Endometrial microvascular endothelial cells (primary cell): Measurements from ENCODE around the gene NTM. TPM values are rescaled to one million over a fixed set of nuclear protein-coding genes. Genes with fewer than 3 reads are reported as not detected.

Experiments
- in situ Hi-C: cut with HindIII; loops from 2 replicates; pipeline ENCODE4 v1.10.0; 2017; ENCODE audit warnings: low sequenced_read_pairs, low pct_unique_long_range_greater_than_20kb; ENCODE audit errors: inconsistent ontology term
- total RNA-seq: library from RNA; depleted of rRNA; stranded (reverse); fragments of >200 nt; gene quantifications from one replicate; pipeline ENCODE4 v1.2.3, GENCODE V29; 2015; ENCODE audit errors: inconsistent ontology term

The NTM gene
- total RNA-seq, 1 donor from 2014 or later = 4.3 TPM

- in situ Hi-C loops = no loop called here
Measured at GRCh38 chr11:132087148-132087547, 716.7 kb downstream of the NTM start.

DNA sequence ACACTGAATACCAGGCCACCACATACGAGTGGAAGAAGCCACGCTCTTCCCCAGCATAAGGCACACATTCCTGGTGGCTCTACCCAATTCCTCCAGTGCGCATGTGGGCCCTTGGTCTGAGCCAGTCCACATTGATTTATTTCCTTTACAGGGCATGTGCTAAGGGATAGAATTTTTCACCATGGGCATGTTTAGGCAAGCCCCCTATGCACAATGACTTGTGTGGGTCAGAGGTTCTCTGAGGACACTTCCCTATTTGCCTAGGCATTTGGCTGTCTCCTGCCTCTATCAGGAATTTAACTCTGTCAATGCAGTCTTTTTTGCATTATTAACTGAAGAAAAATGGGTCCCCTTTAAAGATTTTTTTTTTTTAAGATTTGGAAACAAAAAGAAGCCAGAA is 718.1 kb downstream of the NTM start:
- in situ Hi-C loops = no loop called here

DNA sequence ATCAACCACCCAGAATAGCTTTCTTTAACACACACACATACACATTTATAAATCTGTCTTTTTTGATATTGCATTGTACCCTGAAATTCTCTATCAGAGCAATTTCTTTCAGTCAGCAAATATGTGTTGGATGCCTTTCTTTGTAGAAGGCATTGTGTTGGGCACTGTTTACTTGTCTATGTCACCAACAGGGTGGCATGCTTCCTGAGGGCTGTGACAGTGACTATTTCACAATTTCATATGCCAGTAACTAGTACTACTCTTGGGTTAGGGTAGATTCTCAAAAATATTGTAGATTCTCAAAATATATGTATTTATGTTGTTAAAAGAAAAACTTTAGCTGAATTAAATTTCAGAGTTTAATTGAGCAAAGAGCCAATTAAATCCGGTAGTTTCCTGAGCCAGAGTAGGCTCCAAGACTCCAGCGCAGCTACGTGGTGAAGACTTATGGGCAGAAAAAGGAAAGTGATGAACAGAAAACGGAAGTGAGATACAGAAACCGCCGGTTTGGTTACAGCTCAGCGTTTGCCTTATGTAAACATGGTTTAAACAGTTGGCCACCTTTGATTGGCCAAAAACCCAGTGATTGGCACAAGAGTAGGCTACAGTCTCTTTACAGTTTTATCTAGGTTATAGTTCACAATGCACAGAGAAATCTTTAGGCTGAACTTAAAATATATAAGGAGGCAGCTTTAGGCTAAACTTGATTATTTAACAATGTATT is 723.3 kb downstream of the NTM start:
- in situ Hi-C loops = no loop called here

DNA sequence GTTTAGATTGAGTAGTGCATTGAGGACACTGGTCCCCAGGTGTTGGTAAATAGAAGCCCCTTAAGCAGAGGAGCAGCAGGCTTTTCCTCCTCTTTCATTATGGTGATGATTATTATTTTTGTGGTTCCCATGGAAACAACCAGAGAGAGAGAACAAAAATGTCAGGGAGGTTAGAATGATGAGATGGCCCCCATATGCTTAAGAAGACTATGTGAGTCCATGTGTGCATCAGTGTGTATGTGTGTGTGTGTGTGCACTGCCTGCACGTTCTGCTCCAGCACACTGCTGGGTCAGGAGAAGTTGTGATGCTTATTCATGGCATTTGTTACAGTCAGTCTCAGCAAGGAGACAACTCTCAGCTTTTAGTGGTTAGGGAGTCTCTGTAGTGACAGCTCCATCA is 724.2 kb downstream of the NTM start:
- in situ Hi-C loops = no loop called here

- in situ Hi-C loops = no loop called here
Measured at GRCh38 chr11:132095230-132096131, 725.1 kb downstream of the NTM start.

DNA sequence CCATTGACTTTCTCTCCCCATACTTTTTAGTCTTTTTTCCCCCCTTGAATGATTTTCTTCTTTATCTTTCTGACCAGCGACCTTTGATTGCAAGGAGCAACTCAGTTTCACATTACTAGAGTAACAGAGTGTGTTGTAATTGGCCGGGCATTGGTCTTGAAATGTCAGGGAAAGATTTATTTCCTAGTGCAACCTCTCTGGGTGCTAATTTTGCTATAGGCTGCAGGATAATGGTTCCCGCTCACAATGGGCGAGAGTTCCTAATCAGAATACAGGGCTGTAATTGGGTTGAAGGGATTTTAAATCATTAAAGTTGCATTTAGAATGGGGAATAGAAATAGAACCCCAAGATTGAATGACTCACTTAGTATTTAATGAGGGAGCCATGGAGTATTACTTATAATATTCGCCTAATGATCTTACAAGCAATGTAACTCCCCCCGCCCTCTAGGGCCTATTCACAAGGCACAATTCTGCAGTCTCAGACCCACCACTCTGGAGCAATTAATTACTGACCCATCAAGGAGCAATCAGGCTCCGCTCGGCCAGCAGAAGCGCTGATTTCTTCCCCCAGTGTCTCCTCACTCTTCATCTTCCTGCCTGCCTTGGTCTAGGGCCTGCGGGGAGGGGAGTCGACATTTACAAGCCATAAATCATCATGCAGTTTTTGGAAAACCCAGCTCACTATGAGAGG is 725.9 kb downstream of the NTM start:
- in situ Hi-C loops = no loop called here

- in situ Hi-C loops = loop anchor here (25.0 kb wide), 1 partner anchor 237 kb away; no protein-coding TSS in a partner anchor
Measured at GRCh38 chr11:132099692-132100091, 729.3 kb downstream of the NTM start.

DNA sequence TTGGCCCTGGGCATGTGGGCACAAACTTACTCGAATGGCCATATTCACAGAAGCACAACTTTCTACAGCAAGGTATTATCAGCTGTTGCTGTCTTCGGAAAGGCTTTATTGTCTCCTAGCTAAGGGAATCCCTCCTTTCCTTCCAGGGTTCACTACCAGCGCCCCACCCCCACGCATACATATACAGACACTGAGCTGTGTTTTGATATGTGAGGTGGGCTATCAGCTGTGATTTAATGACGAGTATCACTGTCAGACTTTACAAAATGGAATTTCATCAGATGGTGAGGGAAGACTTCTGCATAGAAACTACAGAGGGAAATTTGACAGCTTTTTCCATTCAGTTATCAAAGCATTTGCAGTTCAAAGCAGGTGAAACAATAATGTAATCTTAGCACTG is 730.2 kb downstream of the NTM start:
- in situ Hi-C loops = loop anchor here (25.0 kb wide), 1 partner anchor 238 kb away; no protein-coding TSS in a partner anchor

DNA sequence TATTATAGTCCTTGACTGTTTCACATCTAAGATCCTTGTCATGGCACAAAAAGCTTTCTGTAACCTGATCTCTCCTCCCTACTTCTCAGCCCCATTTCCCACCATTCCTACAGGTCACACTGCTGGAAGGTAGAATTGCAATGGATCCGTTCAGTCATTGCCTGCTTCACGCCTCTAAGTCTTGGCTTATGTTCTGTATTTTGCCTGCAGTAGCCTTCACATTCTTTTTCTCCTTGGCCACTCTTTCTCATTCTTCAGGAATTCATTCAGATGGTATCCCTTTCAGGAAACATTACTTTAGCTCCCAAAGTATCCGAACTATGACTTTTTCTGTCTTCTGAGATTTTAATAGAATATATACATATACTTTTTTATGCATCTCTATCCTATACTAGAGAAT is 731.5 kb downstream of the NTM start:
- in situ Hi-C loops = loop anchor here (25.0 kb wide), 1 partner anchor 240 kb away; no protein-coding TSS in a partner anchor

GRCh38 chr11:132103021-132103420 is 732.6 kb downstream of the NTM start:
- in situ Hi-C loops = loop anchor here (25.0 kb wide), 1 partner anchor 241 kb away; no protein-coding TSS in a partner anchor

GRCh38 chr11:132106096-132106982 is 735.9 kb downstream of the NTM start:
- in situ Hi-C loops = loop anchor here (25.0 kb wide), 1 partner anchor 244 kb away; no protein-coding TSS in a partner anchor

- in situ Hi-C loops = loop anchor here (25.0 kb wide), 1 partner anchor 249 kb away; no protein-coding TSS in a partner anchor
Measured at GRCh38 chr11:132111316-132111715, 740.9 kb downstream of the NTM start.

DNA sequence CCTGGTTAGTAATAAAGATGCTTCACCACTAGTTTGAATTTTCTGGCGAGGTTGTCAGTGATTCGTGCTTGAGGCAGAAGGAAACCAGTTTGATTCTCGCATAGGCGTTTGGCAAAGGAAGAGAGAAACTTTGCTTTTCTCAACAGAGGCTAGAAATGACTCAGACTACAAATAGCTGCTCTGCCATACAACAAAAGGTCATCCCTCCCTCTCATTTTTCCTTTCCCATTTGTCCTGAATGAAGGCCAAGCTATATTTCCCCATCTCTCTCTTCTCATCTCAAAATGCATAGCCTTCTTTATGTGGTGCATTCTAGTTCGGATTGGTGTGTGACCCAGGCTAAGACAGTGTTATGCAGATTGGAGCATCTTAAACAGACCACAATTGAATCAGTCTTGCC is 741.4 kb downstream of the NTM start:
- in situ Hi-C loops = loop anchor here (25.0 kb wide), 1 partner anchor 250 kb away; no protein-coding TSS in a partner anchor

DNA sequence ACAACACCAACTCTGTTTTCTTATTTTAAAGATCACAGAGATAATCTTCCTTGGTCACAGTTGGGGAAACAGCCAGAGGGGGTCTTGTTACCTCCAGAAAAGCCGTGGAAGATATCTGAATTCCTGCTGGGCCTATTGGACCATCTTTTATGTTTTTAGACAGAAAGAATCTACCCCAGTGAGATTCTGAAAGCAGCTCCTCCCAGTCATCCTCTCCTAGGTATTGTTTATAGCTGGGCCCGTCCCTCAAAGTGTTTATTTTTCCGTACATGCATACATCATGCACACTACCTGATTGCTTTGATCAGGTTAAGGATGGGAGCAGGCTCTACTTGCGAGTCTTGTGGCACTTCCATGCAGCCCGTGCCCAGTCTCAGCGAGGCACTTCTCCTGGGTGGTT is 742.4 kb downstream of the NTM start:
- in situ Hi-C loops = loop anchor here (25.0 kb wide), 1 partner anchor 251 kb away; no protein-coding TSS in a partner anchor

GRCh38 chr11:132114185-132114584 is 743.8 kb downstream of the NTM start:
- in situ Hi-C loops = loop anchor here (25.0 kb wide), 1 partner anchor 252 kb away; no protein-coding TSS in a partner anchor

- in situ Hi-C loops = loop anchor here (25.0 kb wide), 1 partner anchor 252 kb away; no protein-coding TSS in a partner anchor
Measured at GRCh38 chr11:132114743-132115142, 744.3 kb downstream of the NTM start.

DNA sequence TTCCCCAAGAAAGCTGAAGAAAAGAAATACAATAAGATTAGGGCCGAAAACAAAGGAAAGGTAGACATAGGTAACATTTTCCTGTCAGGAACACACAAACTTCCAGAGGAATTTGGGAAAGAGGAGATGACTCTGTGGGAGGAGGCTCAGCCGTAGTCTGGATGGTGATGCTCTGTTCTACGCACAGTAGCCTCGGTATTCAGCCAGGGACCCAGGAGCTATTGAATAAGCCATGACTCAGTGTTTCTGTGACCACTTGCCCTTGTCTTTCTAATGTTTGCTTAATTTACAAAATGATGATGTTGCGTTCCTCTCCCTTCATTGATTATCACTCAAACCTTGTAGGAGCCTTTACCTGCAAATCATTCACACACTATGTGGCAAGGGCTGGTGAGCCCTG is 745.0 kb downstream of the NTM start:
- in situ Hi-C loops = loop anchor here (25.0 kb wide), 1 partner anchor 253 kb away; no protein-coding TSS in a partner anchor

GRCh38 chr11:132116516-132116915 is 746.1 kb downstream of the NTM start:
- in situ Hi-C loops = loop anchor here (25.0 kb wide), 1 partner anchor 254 kb away; no protein-coding TSS in a partner anchor
